K562 (cell line): Measurements from ENCODE around the gene LRIT1. TPM values are rescaled to one million over a fixed set of nuclear protein-coding genes. Genes with fewer than 3 reads are reported as not detected.

Experiments
- ATAC-seq: fragments of 200-7000 bp; cut with Tn5 transposase; 3 replicates; pipeline ENCODE4 v1.9.1; 2020; ENCODE audit warnings: moderate library complexity
- BruUV-seq: library from RNA; stranded (reverse); fragments of 400-500 nt; replicated peaks from 2 replicates; lab custom pipeline; 2021; lab: Mats Ljungman, UMichigan
- CTCF ChIA-PET: fragments of 300-600 bp; formaldehyde crosslinking; extraction: SDS; loops from one replicate; lab custom pipeline; 2021; ENCODE audit warnings: low intra/inter-chr PET ratio; lab: Yijun Ruan, JAX
- POLR2A ChIA-PET: fragments of 300-600, 350-650 bp; sonication (Branson Sonifier 250); formaldehyde crosslinking; extraction: SDS; loops from one replicate; lab custom pipeline; 2021; ENCODE audit warnings: antibody characterized with exemption, inconsistent platforms; lab: Yijun Ruan, JAX
- DNase-seq, 4 experiments: peaks; one replicate each; pipeline versions ENCODE4 v3.0.0 to v3.0.0-alpha.2; 2011 to 2018; ENCODE audit warnings: low spot score in 3 of 4, mixed read lengths in 3 of 4; ENCODE audit errors: extremely low read depth in 1 of 4
- FAIRE-seq: peaks from 2 replicates; lab custom pipeline; 2011; peaks lifted over from hg19 to GRCh38; lab: Jason Lieb, UNC
- H2AFZ ChIP-seq: 2 replicates; pipeline ENCODE4 v1.6.0; 2011; ENCODE audit warnings: low read depth, low read length, control low read depth, inconsistent platforms
- H3K27ac ChIP-seq: fragments of 200-600 bp; 3 replicates; pipeline ENCODE4 v1.8.0; 2011; ENCODE audit warnings: low read depth, mild to moderate bottlenecking, control low read depth, inconsistent platforms, low read length, moderate library complexity, mixed read lengths; ENCODE audit errors: extremely low read depth
- H3K27me3 ChIP-seq, 2 experiments: fragments of 300-600 bp in 1 of 2; 2 replicates in 1 of 2; 3 replicates in 1 of 2; pipeline versions ENCODE4 v1.6.0 to v1.8.0; 2011; ENCODE audit warnings: inconsistent platforms in 2 of 2, low read length in 2 of 2, mild to moderate bottlenecking in 1 of 2, mixed read lengths in 1 of 2, moderate library complexity in 1 of 2; ENCODE audit not compliant: control insufficient read depth in 2 of 2, insufficient read depth in 2 of 2
- H3K36me3 ChIP-seq: fragments of 300-600 bp; 3 replicates; pipeline ENCODE4 v1.8.0; 2011; ENCODE audit warnings: mild to moderate bottlenecking, low read length, inconsistent platforms; ENCODE audit not compliant: control insufficient read depth, insufficient read depth
- H3K4me1 ChIP-seq, 2 experiments: fragments of 200-600 bp in 1 of 2; replicated peaks in 1 of 2; 2 replicates in 1 of 2; 3 replicates in 1 of 2; pipeline versions ENCODE4 v1.5.1 to v1.8.0; 2011; ENCODE audit warnings: inconsistent platforms in 2 of 2, low read length in 2 of 2, mild to moderate bottlenecking in 1 of 2, mixed read lengths in 1 of 2, moderate library complexity in 1 of 2; ENCODE audit not compliant: control insufficient read depth in 2 of 2, insufficient read depth in 2 of 2
- H3K4me2 ChIP-seq: 2 replicates; pipeline ENCODE4 v1.6.1; 2011; ENCODE audit warnings: low read length, control low read depth, inconsistent platforms, mixed read lengths; ENCODE audit not compliant: insufficient read depth
- H3K4me3 ChIP-seq: fragments of 200-600 bp; sonication (generic), shearing (Covaris generic); 2 replicates; pipeline ENCODE4 v1.5.1; 2016; ENCODE audit warnings: control low read depth, inconsistent platforms
- H3K79me2 ChIP-seq: fragments of 200-600 bp; 3 replicates; pipeline ENCODE4 v1.8.0; 2011; ENCODE audit warnings: low read length, inconsistent platforms; ENCODE audit not compliant: control insufficient read depth, insufficient read depth
- H3K9ac ChIP-seq, 2 experiments: 2 replicates each; pipeline versions ENCODE4 v1.6.0 to v1.6.1; 2011; ENCODE audit warnings: low read depth in 2 of 2, low read length in 2 of 2, control low read depth in 1 of 2, inconsistent platforms in 1 of 2, mild to moderate bottlenecking in 1 of 2, mixed read lengths in 1 of 2; ENCODE audit not compliant: insufficient read depth in 1 of 2
- H3K9me1 ChIP-seq: one replicate; pipeline ENCODE4 v1.6.0; 2011; ENCODE audit warnings: inconsistent platforms, mild to moderate bottlenecking, low read length, moderate library complexity; ENCODE audit not compliant: control insufficient read depth, insufficient read depth
- H3K9me3 ChIP-seq: replicated peaks from 2 replicates; pipeline ENCODE4 v1.5.1; 2011; ENCODE audit warnings: low read depth, low read length, inconsistent platforms; ENCODE audit not compliant: control insufficient read depth, insufficient read depth
- H4K20me1 ChIP-seq: replicated peaks from 2 replicates; pipeline ENCODE4 v1.6.1; 2011; ENCODE audit warnings: low read length, inconsistent platforms, mixed read lengths; ENCODE audit not compliant: control insufficient read depth, insufficient read depth
- CCAR2 ChIP-seq: fragments of 200-400 bp; formaldehyde crosslinking; IDR thresholded peaks from 2 replicates; pipeline ENCODE4 v1.6.1; 2017; ENCODE audit warnings: mild to moderate bottlenecking, low read depth, low read length
- DDX20 ChIP-seq: fragments of 450-650 bp; IDR thresholded peaks from 2 replicates; pipeline ENCODE4 v1.6.1; 2016; ENCODE audit warnings: missing genetic modification characterization, low read depth, mild to moderate bottlenecking, missing compliant biosample characterization, moderate library complexity
- ZFP30 ChIP-seq: fragments of 250-450 bp; sonication (Bioruptor Pico); IDR thresholded peaks from 2 replicates; pipeline ENCODE4 v1.8.0; 2022; ENCODE audit warnings: moderate library complexity, mild to moderate bottlenecking, inconsistent platforms, borderline replicate concordance
- ZNF699 ChIP-seq: fragments of 250-450 bp; sonication (Bioruptor Pico); IDR thresholded peaks from 2 replicates; pipeline ENCODE4 v1.8.0; 2021; ENCODE audit warnings: mild to moderate bottlenecking, moderate library complexity; ENCODE audit not compliant: insufficient replicate concordance
- WGBS: fragments of 100-300 bp; shearing (Covaris generic); methylation state at CpG from one replicate; pipeline ENCODE4 v1.1.6; 2016; ENCODE audit warnings: low coverage, mixed read lengths; ENCODE audit not compliant: insufficient coverage; ENCODE audit errors: missing lambda C conversion rate; 5-methylcytosine and 5-hydroxymethylcytosine counted together
- in situ Hi-C: fragments of 300-500 bp; cut with MboI; formaldehyde crosslinking; loops from 4 replicates; pipeline ENCODE4 v1.15.0; 2018; ENCODE audit warnings: inconsistent platforms, mixed read lengths
- intact Hi-C: fragments of 100-400 bp; cut with micrococcal nuclease; formaldehyde crosslinking; loops from 2 replicates; pipeline ENCODE4 v1.14.2; 2022
- polyA plus RNA-seq, 8 experiments: library from polyadenylated mRNA; depleted of rRNA in 4 of 8; stranded (reverse) in 5 of 8; unstranded in 3 of 8; fragments of >200 nt; fragmentation: Nextera tagmentation in 2 of 8; fragmentation: Illumina TruSeq in 1 of 8; extraction: Ambion mirVana in 2 of 8; extraction: Trizol in 1 of 8; gene quantifications; 2 replicates each; pipeline versions ENCODE4 v1.2.1 to v1.2.3, GENCODE V29; 2011 to 2014; ENCODE audit warnings: inconsistent platforms in 1 of 8, missing spikeins in 1 of 8
- total RNA-seq, 7 experiments: library from RNA; depleted of rRNA in 6 of 7; stranded (reverse); fragments of >200 nt in 6 of 7; fragmentation: Illumina TruSeq in 2 of 7; extraction: Trizol in 2 of 7; gene quantifications; 2 replicates each; pipeline versions ENCODE4 v1.2.1 to v1.2.3, GENCODE V29; 2011 to 2021; ENCODE audit warnings: low replicate concordance in 1 of 7
- TF ChIP-seq, protein P1 (sequence below): IDR thresholded peaks from 3 replicates; pipeline ENCODE4 v1.6.1; 2011; ENCODE audit warnings: borderline replicate concordance, mild to moderate bottlenecking, moderate library complexity; ENCODE audit not compliant: insufficient read length; ENCODE audit errors: extremely low read depth

LRIT1 gene
- total and polyA plus RNA-seq, 9 of the 15 experiments (the other 6 are each of a cell fraction or from before 2014, with no cell fraction given) = not detected

DNA sequence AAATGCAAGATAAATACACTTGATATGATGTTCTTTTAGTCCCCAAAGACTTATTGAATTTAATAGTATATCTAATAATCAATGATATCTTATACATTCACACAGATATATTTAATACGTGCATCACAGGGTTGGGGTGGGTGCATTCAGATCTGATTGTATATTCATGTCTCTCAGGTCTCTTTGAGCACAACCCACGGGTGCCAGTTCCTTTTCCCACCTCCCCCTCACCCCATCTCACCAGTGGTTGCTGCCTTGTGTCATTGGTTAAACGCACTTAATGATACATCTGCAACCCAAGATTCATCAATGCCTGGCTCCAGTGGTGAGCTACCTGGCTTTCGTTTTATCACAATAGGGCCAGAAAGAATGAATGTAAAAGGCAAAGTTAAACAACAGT lies 6.2 kb downstream of the LRIT1 start:
- ChIA-PET CTCF (no interaction called here), POLR2A (interaction anchor here (0.6 to 1.0 kb wide), 3 partner anchors 10 to 22 kb away, joined by 3 read pairs; partner anchors contain the start of gene LRIT2)
- Histone ChIP-seq H2AFZ (no peak overlapping the region), H4K20me1 (no peaks in the 10 kb centered on the region), H3K4me2 (no peak overlapping the region), H3K27ac (no peak overlapping the region), H3K36me3 (no peaks in the 10 kb centered on the region), H3K4me1 (peaks cover 0 to 7% of the 10 kb centered on the region in 2 experiments; a peak in 2 of 5 replicates), H3K79me2 (no peaks in the 10 kb centered on the region), H3K4me3 (no peak overlapping the region), H3K27me3 (peaks cover 22 to 62% of the 10 kb centered on the region in 2 experiments; a peak in 4 of 5 replicates), H3K9ac (no peak overlapping the region), H3K9me3 (no peaks in the 10 kb centered on the region), H3K9me1 (no peaks in the 10 kb centered on the region)
- intact Hi-C loops = no loop called here
- BruUV-seq = no TSS peak
- ATAC-seq (no peak), DNase-seq (no peak), FAIRE-seq (no peak)
- no peak for TF ChIP-seq CCAR2
- TF ChIP-seq DDX20 = no peak
- no peak for TF ChIP-seq ZNF699
- TF ChIP-seq, protein P1, sequence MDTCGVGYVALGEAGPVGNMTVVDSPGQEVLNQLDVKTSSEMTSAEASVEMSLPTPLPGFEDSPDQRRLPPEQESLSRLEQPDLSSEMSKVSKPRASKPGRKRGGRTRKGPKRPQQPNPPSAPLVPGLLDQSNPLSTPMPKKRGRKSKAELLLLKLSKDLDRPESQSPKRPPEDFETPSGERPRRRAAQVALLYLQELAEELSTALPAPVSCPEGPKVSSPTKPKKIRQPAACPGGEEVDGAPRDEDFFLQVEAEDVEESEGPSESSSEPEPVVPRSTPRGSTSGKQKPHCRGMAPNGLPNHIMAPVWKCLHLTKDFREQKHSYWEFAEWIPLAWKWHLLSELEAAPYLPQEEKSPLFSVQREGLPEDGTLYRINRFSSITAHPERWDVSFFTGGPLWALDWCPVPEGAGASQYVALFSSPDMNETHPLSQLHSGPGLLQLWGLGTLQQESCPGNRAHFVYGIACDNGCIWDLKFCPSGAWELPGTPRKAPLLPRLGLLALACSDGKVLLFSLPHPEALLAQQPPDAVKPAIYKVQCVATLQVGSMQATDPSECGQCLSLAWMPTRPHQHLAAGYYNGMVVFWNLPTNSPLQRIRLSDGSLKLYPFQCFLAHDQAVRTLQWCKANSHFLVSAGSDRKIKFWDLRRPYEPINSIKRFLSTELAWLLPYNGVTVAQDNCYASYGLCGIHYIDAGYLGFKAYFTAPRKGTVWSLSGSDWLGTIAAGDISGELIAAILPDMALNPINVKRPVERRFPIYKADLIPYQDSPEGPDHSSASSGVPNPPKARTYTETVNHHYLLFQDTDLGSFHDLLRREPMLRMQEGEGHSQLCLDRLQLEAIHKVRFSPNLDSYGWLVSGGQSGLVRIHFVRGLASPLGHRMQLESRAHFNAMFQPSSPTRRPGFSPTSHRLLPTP = no peak
- TF ChIP-seq ZFP30 (CRISPR knock-in tag) = no peak
- in situ Hi-C loops = no loop called here
- 0% methylated on average over 4 of the region's 4 CpGs for WGBS
